Measurements from ENCODE around the gene SRP54. TPM values are rescaled to one million over a fixed set of nuclear protein-coding genes. Genes with fewer than 3 reads are reported as not detected.

SRP54 gene
- total RNA-seq, 1 experiment from 2014 or later, result 44.5 TPM

GRCh38 chr14:34944744-34945143 lies 38.0 kb upstream of the SRP54 start:
- no peaks in the 10 kb centered on the region for H3K9me2 ChIP-seq (ENCODE audit: insufficient read depth)
- no peaks in the 10 kb centered on the region for H3K36me3 ChIP-seq (ENCODE audit: low read depth)
- H3K27me3 ChIP-seq (ENCODE audit: insufficient read depth, low read depth), result no peaks in the 10 kb centered on the region
- no peaks in the 10 kb centered on the region for H3F3A ChIP-seq (ENCODE audit: insufficient read depth, low read depth)
- no peak overlapping the region for H3K4me3 ChIP-seq
- no peak overlapping the region for H3K27ac ChIP-seq
- intact Hi-C loops (cut with micrococcal nuclease; ENCODE audit: unreplicated experiment), result no loop called here
- no peak for TF ChIP-seq EZH2 (IDR thresholded peaks at IDR 0.05; ENCODE audit: low read depth)
- TF ChIP-seq CTCF (conservative IDR thresholded peaks at IDR 0.05), result no peak
- DNase-seq, result no peak
- H3K4me1 ChIP-seq (replicated peaks; ENCODE audit: insufficient read depth), result no peaks in the 10 kb centered on the region
- no peaks in the 10 kb centered on the region for H4K20me1 ChIP-seq (ENCODE audit: insufficient read depth)
- no peaks in the 10 kb centered on the region for H3K79me2 ChIP-seq (ENCODE audit: low read depth)
- ChIA-PET POLR2A (ENCODE audit: unreplicated experiment) (interaction anchor here (0.6 kb wide), 1 partner anchor 96 kb away, joined by 4 read pairs; no protein-coding TSS in a partner anchor), CTCF (no interaction called here)
- H3K9me3 ChIP-seq (ENCODE audit: insufficient read depth, low read depth), result no peaks in the 10 kb centered on the region
- BruUV-seq (replicated peaks), result no TSS peak
- no peak overlapping the region for H2AFZ ChIP-seq
- no peak overlapping the region for H3K4me2 ChIP-seq

- H3K36me3 ChIP-seq (ENCODE audit: low read depth), result no peaks in the 10 kb centered on the region
- TF ChIP-seq EZH2 (IDR thresholded peaks at IDR 0.05; ENCODE audit: low read depth), result no peak
- TF ChIP-seq CTCF (conservative IDR thresholded peaks at IDR 0.05), result no peak
- no peaks in the 10 kb centered on the region for H3K9me2 ChIP-seq (ENCODE audit: insufficient read depth)
- H4K20me1 ChIP-seq (ENCODE audit: insufficient read depth), result no peaks in the 10 kb centered on the region
- ChIA-PET POLR2A (ENCODE audit: unreplicated experiment) (no interaction called here), CTCF (no interaction called here)
- no TSS peak for BruUV-seq (replicated peaks)
- no peak overlapping the region for H3K4me2 ChIP-seq
- no peak overlapping the region for H3K4me3 ChIP-seq
- H3K9me3 ChIP-seq (ENCODE audit: insufficient read depth, low read depth), result no peaks in the 10 kb centered on the region
- H3K27me3 ChIP-seq (ENCODE audit: insufficient read depth, low read depth), result no peaks in the 10 kb centered on the region
- no peaks in the 10 kb centered on the region for H3F3A ChIP-seq (ENCODE audit: insufficient read depth, low read depth)
- H3K79me2 ChIP-seq (ENCODE audit: low read depth), result no peaks in the 10 kb centered on the region
- peaks cover 5% of the 10 kb centered on the region; the same call in 1 of the 2 replicates for H3K4me1 ChIP-seq (replicated peaks; ENCODE audit: insufficient read depth)
- H2AFZ ChIP-seq, result no peak overlapping the region
- no peak for DNase-seq
- intact Hi-C loops (cut with micrococcal nuclease; ENCODE audit: unreplicated experiment), result no loop called here
- no peak overlapping the region for H3K27ac ChIP-seq
These were observed 36.1 kb upstream of the SRP54 start for GRCh38 chr14:34946699-34947098.

- no peaks in the 10 kb centered on the region for H3K9me2 ChIP-seq (ENCODE audit: insufficient read depth)
- TF ChIP-seq EZH2 (IDR thresholded peaks at IDR 0.05; ENCODE audit: low read depth), result no peak
- TF ChIP-seq CTCF (conservative IDR thresholded peaks at IDR 0.05), result no peak
- peaks cover 5% of the 10 kb centered on the region; the same call in 1 of the 2 replicates for H3K4me1 ChIP-seq (replicated peaks; ENCODE audit: insufficient read depth)
- H4K20me1 ChIP-seq (ENCODE audit: insufficient read depth), result no peaks in the 10 kb centered on the region
- H3K27me3 ChIP-seq (ENCODE audit: insufficient read depth, low read depth), result no peaks in the 10 kb centered on the region
- H3K79me2 ChIP-seq (ENCODE audit: low read depth), result no peaks in the 10 kb centered on the region
- no peak overlapping the region for H3K4me2 ChIP-seq
- no peak for DNase-seq
- intact Hi-C loops (cut with micrococcal nuclease; ENCODE audit: unreplicated experiment), result no loop called here
- BruUV-seq (replicated peaks), result no TSS peak
- peak overlapping the region; percentile 58 for H3K27ac ChIP-seq
- no peak overlapping the region for H3K4me3 ChIP-seq
- no peaks in the 10 kb centered on the region for H3K36me3 ChIP-seq (ENCODE audit: low read depth)
- no peaks in the 10 kb centered on the region for H3K9me3 ChIP-seq (ENCODE audit: insufficient read depth, low read depth)
- ChIA-PET POLR2A (ENCODE audit: unreplicated experiment) (no interaction called here), CTCF (no interaction called here)
- H3F3A ChIP-seq (ENCODE audit: insufficient read depth, low read depth), result no peaks in the 10 kb centered on the region
- no peak overlapping the region for H2AFZ ChIP-seq
These were observed 31.5 kb upstream of the SRP54 start for GRCh38 chr14:34951286-34951685.

All from PC-9 (cell line).